Stimulated activated CD8-positive, alpha-beta memory T cell treated with anti-CD3 and anti-CD28 coated beads, Interleukin-7, amount 100 ng/mL, for 1 hour (primary cell): ENCODE data around the gene RMND5B.
"Not testable (repeated sequence)": the region's sequence is repeated elsewhere in the genome, so short reads cannot be mapped to it uniquely, and the experiment has no call there.

Source experiments
- DNase-seq, 2 donors: peaks; one replicate each; pipeline ENCODE4 v3.0.0-alpha.2; 2020; ENCODE audit warnings: low read depth in 2 of 2

RMND5B gene

GRCh38 chr5:178130576-178131445, at the start of gene RMND5B:
Gene RMND5B, plus strand, starts transcription at chr5:178131014. Its CDS starts 7,106 bp downstream, at chr5:178138120.
- DNase-seq = peak; percentile 43 to 56

GRCh38 chr5:178081571-178082243, 49.1 kb upstream of the RMND5B start:
- no peak for DNase-seq

GRCh38 chr5:178083922-178084321, 46.9 kb upstream of the RMND5B start:
- no peak for DNase-seq

GRCh38 chr5:178085316-178085715, 45.5 kb upstream of the RMND5B start:
- DNase-seq = no peak

GRCh38 chr5:178086266-178086665, 44.5 kb upstream of the RMND5B start:
- DNase-seq = no peak

- not testable (repeated sequence) for DNase-seq
Observed at GRCh38 chr5:178087199-178087598, 43.6 kb upstream of the RMND5B start.

- DNase-seq = no peak
Observed at GRCh38 chr5:178090856-178091255, 40.0 kb upstream of the RMND5B start.

- DNase-seq = no peak
Observed at GRCh38 chr5:178093134-178093533, 37.7 kb upstream of the RMND5B start.

GRCh38 chr5:178094345-178094744, 36.5 kb upstream of the RMND5B start:
- no peak for DNase-seq

GRCh38 chr5:178098685-178099084, 32.1 kb upstream of the RMND5B start:
- DNase-seq = no peak

- no peak for DNase-seq
Observed at GRCh38 chr5:178103612-178104011, 27.2 kb upstream of the RMND5B start.

GRCh38 chr5:178104492-178104891, 26.3 kb upstream of the RMND5B start:
- no peak for DNase-seq

GRCh38 chr5:178106086-178106485, 24.7 kb upstream of the RMND5B start:
- DNase-seq = no peak

- DNase-seq = no peak
Observed at GRCh38 chr5:178106556-178107239, 24.1 kb upstream of the RMND5B start.

GRCh38 chr5:178107756-178108310, 23.0 kb upstream of the RMND5B start:
- no peak for DNase-seq

GRCh38 chr5:178108446-178108845, 22.4 kb upstream of the RMND5B start:
- DNase-seq = no peak

- no peak for DNase-seq
Observed at GRCh38 chr5:178108966-178109365, 21.8 kb upstream of the RMND5B start.

- DNase-seq = no peak
Observed at GRCh38 chr5:178110511-178110910, 20.3 kb upstream of the RMND5B start.

GRCh38 chr5:178111925-178112324, 18.9 kb upstream of the RMND5B start:
- DNase-seq = no peak

- DNase-seq = no peak
Observed at GRCh38 chr5:178112545-178112944, 18.3 kb upstream of the RMND5B start.

GRCh38 chr5:178113141-178113787, 17.6 kb upstream of the RMND5B start, which contains the start of gene N4BP3:
Gene N4BP3, plus strand, starts transcription at chr5:178113532. Its CDS starts 6,052 bp downstream, at chr5:178119584.
- DNase-seq = peak; percentile 53 to 63
